Measurements from ENCODE around the gene EGF. TPM values are rescaled to one million over a fixed set of nuclear protein-coding genes. Genes with fewer than 3 reads are reported as not detected.

The EGF gene
- polyA plus RNA-seq, 1 donor from 2014 or later, result not detected

DNA sequence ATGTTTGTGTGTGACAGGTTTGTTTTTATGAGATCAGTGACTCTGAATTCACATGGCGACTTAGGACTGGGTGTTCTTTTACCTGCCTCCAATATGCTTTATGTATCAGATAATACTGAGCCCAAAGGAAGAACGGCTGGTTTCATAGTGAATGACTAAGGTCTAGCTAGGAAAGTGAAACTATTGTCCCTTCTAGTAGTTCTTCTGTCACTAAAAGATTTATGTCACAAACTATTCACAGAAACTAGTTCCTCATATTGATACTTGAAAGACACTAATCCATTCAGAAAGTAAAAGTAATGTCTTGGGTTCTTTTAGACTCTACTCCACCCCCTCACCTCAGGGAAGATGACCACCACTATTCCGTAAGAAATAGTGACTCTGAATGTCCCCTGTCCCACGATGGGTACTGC is 81.7 kb downstream of the EGF start:
- Histone ChIP-seq H3K27ac (ENCODE audit: low read length) (no peak overlapping the region), H4K20me1 (ENCODE audit: insufficient read depth) (no peaks in the 10 kb centered on the region), H2AFZ (ENCODE audit: low read depth, low read length) (no peak overlapping the region), H3K27me3 (ENCODE audit: insufficient read depth, low read depth, low read length) (no peaks in the 10 kb centered on the region), H3K9ac (ENCODE audit: low read length) (no peak overlapping the region), H3K36me3 (ENCODE audit: insufficient read depth, low read length) (no peaks in the 10 kb centered on the region), H3K4me2 (ENCODE audit: low read length) (no peak overlapping the region), H3K9me3 (ENCODE audit: low read length) (no peaks in the 10 kb centered on the region), H3K9me2 (ENCODE audit: insufficient read depth, low read length) (no peaks in the 10 kb centered on the region), H3F3A (ENCODE audit: insufficient read depth, low read length, poor library complexity, severe bottlenecking) (no peaks in the 10 kb centered on the region), H3K79me2 (replicated peaks; ENCODE audit: insufficient read depth, low read length) (no peaks in the 10 kb centered on the region), H3K4me3 (ENCODE audit: low read length) (no peak overlapping the region)
- TF ChIP-seq TAF1 (IDR thresholded peaks at IDR 0.05; ENCODE audit: low read depth) (no peak), RAD21 (conservative IDR thresholded peaks at IDR 0.05) (no peak), EP300 (conservative IDR thresholded peaks at IDR 0.05; ENCODE audit: poor library complexity, severe bottlenecking) (no peak), POLR2AphosphoS5 (IDR thresholded peaks at IDR 0.05) (no peak), EZH2 (IDR thresholded peaks at IDR 0.05; ENCODE audit: borderline replicate concordance, insufficient read depth, low read length, poor library complexity, severe bottlenecking) (no peak), MXI1 (conservative IDR thresholded peaks at IDR 0.05; ENCODE audit: poor library complexity, severe bottlenecking) (no peak), SMC3 (conservative IDR thresholded peaks at IDR 0.05; ENCODE audit: poor library complexity) (no peak)
- TF ChIP-seq, protein P1, sequence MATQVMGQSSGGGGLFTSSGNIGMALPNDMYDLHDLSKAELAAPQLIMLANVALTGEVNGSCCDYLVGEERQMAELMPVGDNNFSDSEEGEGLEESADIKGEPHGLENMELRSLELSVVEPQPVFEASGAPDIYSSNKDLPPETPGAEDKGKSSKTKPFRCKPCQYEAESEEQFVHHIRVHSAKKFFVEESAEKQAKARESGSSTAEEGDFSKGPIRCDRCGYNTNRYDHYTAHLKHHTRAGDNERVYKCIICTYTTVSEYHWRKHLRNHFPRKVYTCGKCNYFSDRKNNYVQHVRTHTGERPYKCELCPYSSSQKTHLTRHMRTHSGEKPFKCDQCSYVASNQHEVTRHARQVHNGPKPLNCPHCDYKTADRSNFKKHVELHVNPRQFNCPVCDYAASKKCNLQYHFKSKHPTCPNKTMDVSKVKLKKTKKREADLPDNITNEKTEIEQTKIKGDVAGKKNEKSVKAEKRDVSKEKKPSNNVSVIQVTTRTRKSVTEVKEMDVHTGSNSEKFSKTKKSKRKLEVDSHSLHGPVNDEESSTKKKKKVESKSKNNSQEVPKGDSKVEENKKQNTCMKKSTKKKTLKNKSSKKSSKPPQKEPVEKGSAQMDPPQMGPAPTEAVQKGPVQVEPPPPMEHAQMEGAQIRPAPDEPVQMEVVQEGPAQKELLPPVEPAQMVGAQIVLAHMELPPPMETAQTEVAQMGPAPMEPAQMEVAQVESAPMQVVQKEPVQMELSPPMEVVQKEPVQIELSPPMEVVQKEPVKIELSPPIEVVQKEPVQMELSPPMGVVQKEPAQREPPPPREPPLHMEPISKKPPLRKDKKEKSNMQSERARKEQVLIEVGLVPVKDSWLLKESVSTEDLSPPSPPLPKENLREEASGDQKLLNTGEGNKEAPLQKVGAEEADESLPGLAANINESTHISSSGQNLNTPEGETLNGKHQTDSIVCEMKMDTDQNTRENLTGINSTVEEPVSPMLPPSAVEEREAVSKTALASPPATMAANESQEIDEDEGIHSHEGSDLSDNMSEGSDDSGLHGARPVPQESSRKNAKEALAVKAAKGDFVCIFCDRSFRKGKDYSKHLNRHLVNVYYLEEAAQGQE (IDR thresholded peaks at IDR 0.05; ENCODE audit: borderline replicate concordance), result no peak
- TF ChIP-seq, protein P2, sequence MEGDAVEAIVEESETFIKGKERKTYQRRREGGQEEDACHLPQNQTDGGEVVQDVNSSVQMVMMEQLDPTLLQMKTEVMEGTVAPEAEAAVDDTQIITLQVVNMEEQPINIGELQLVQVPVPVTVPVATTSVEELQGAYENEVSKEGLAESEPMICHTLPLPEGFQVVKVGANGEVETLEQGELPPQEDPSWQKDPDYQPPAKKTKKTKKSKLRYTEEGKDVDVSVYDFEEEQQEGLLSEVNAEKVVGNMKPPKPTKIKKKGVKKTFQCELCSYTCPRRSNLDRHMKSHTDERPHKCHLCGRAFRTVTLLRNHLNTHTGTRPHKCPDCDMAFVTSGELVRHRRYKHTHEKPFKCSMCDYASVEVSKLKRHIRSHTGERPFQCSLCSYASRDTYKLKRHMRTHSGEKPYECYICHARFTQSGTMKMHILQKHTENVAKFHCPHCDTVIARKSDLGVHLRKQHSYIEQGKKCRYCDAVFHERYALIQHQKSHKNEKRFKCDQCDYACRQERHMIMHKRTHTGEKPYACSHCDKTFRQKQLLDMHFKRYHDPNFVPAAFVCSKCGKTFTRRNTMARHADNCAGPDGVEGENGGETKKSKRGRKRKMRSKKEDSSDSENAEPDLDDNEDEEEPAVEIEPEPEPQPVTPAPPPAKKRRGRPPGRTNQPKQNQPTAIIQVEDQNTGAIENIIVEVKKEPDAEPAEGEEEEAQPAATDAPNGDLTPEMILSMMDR (IDR thresholded peaks at IDR 0.05; ENCODE audit: poor library complexity, severe bottlenecking), result no peak

- no peak overlapping the region for H3K27ac ChIP-seq (ENCODE audit: low read length)
- no peaks in the 10 kb centered on the region for H3K9me3 ChIP-seq (ENCODE audit: low read length)
- H3K9me2 ChIP-seq (ENCODE audit: insufficient read depth, low read length), result no peaks in the 10 kb centered on the region
- TF ChIP-seq MXI1 (conservative IDR thresholded peaks at IDR 0.05; ENCODE audit: poor library complexity, severe bottlenecking) (no peak), POLR2AphosphoS5 (IDR thresholded peaks at IDR 0.05) (no peak), EP300 (conservative IDR thresholded peaks at IDR 0.05; ENCODE audit: poor library complexity, severe bottlenecking) (no peak), RAD21 (conservative IDR thresholded peaks at IDR 0.05) (no peak), SMC3 (conservative IDR thresholded peaks at IDR 0.05; ENCODE audit: poor library complexity) (no peak), TAF1 (IDR thresholded peaks at IDR 0.05; ENCODE audit: low read depth) (no peak), EZH2 (IDR thresholded peaks at IDR 0.05; ENCODE audit: borderline replicate concordance, insufficient read depth, low read length, poor library complexity, severe bottlenecking) (no peak)
- TF ChIP-seq, protein P2 (IDR thresholded peaks at IDR 0.05; ENCODE audit: poor library complexity, severe bottlenecking), result no peak
- TF ChIP-seq, protein P1 (IDR thresholded peaks at IDR 0.05; ENCODE audit: borderline replicate concordance), result no peak
- no peaks in the 10 kb centered on the region for H3K27me3 ChIP-seq (ENCODE audit: insufficient read depth, low read depth, low read length)
- H4K20me1 ChIP-seq (ENCODE audit: insufficient read depth), result no peaks in the 10 kb centered on the region
- H3F3A ChIP-seq (ENCODE audit: insufficient read depth, low read length, poor library complexity, severe bottlenecking), result no peaks in the 10 kb centered on the region
- no peaks in the 10 kb centered on the region for H3K36me3 ChIP-seq (ENCODE audit: insufficient read depth, low read length)
- H2AFZ ChIP-seq (ENCODE audit: low read depth, low read length), result no peak overlapping the region
- no peaks in the 10 kb centered on the region for H3K79me2 ChIP-seq (replicated peaks; ENCODE audit: insufficient read depth, low read length)
- H3K4me2 ChIP-seq (ENCODE audit: low read length), result no peak overlapping the region
- H3K4me3 ChIP-seq (ENCODE audit: low read length), result no peak overlapping the region
- no peak overlapping the region for H3K9ac ChIP-seq (ENCODE audit: low read length)
Observed at GRCh38 chr4:109996526-109996925, 83.8 kb downstream of the EGF start.
